K562 (cell line): ENCODE data around the gene PDZRN4. TPM values are rescaled to one million over a fixed set of nuclear protein-coding genes. Genes with fewer than 3 reads are reported as not detected.

Experiments used
- ATAC-seq: fragments of 200-7000 bp; cut with Tn5 transposase; 3 replicates; pipeline ENCODE4 v1.9.1; 2020; ENCODE audit warnings: moderate library complexity
- BruUV-seq: library from RNA; stranded (reverse); fragments of 400-500 nt; replicated peaks from 2 replicates; lab custom pipeline; 2021; lab: Mats Ljungman, UMichigan
- CTCF ChIA-PET: fragments of 300-600 bp; formaldehyde crosslinking; extraction: SDS; loops from one replicate; lab custom pipeline; 2021; ENCODE audit warnings: low intra/inter-chr PET ratio; lab: Yijun Ruan, JAX
- POLR2A ChIA-PET: fragments of 300-600, 350-650 bp; sonication (Branson Sonifier 250); formaldehyde crosslinking; extraction: SDS; loops from one replicate; lab custom pipeline; 2021; ENCODE audit warnings: antibody characterized with exemption, inconsistent platforms; lab: Yijun Ruan, JAX
- DNase-seq, 4 experiments: peaks; one replicate each; pipeline versions ENCODE4 v3.0.0 to v3.0.0-alpha.2; 2011 to 2018; ENCODE audit warnings: low spot score in 3 of 4, mixed read lengths in 3 of 4; ENCODE audit errors: extremely low read depth in 1 of 4
- FAIRE-seq: peaks from 2 replicates; lab custom pipeline; 2011; peaks lifted over from hg19 to GRCh38; lab: Jason Lieb, UNC
- H2AFZ ChIP-seq: 2 replicates; pipeline ENCODE4 v1.6.0; 2011; ENCODE audit warnings: low read depth, low read length, control low read depth, inconsistent platforms
- H3K27ac ChIP-seq: fragments of 200-600 bp; 3 replicates; pipeline ENCODE4 v1.8.0; 2011; ENCODE audit warnings: low read depth, mild to moderate bottlenecking, control low read depth, inconsistent platforms, low read length, moderate library complexity, mixed read lengths; ENCODE audit errors: extremely low read depth
- H3K27me3 ChIP-seq, 2 experiments: fragments of 300-600 bp in 1 of 2; 2 replicates in 1 of 2; 3 replicates in 1 of 2; pipeline versions ENCODE4 v1.6.0 to v1.8.0; 2011; ENCODE audit warnings: inconsistent platforms in 2 of 2, low read length in 2 of 2, mild to moderate bottlenecking in 1 of 2, mixed read lengths in 1 of 2, moderate library complexity in 1 of 2; ENCODE audit not compliant: control insufficient read depth in 2 of 2, insufficient read depth in 2 of 2
- H3K36me3 ChIP-seq: fragments of 300-600 bp; 3 replicates; pipeline ENCODE4 v1.8.0; 2011; ENCODE audit warnings: mild to moderate bottlenecking, low read length, inconsistent platforms; ENCODE audit not compliant: control insufficient read depth, insufficient read depth
- H3K4me1 ChIP-seq, 2 experiments: fragments of 200-600 bp in 1 of 2; replicated peaks in 1 of 2; 2 replicates in 1 of 2; 3 replicates in 1 of 2; pipeline versions ENCODE4 v1.5.1 to v1.8.0; 2011; ENCODE audit warnings: inconsistent platforms in 2 of 2, low read length in 2 of 2, mild to moderate bottlenecking in 1 of 2, mixed read lengths in 1 of 2, moderate library complexity in 1 of 2; ENCODE audit not compliant: control insufficient read depth in 2 of 2, insufficient read depth in 2 of 2
- H3K4me2 ChIP-seq: 2 replicates; pipeline ENCODE4 v1.6.1; 2011; ENCODE audit warnings: low read length, control low read depth, inconsistent platforms, mixed read lengths; ENCODE audit not compliant: insufficient read depth
- H3K4me3 ChIP-seq: fragments of 200-600 bp; sonication (generic), shearing (Covaris generic); 2 replicates; pipeline ENCODE4 v1.5.1; 2016; ENCODE audit warnings: control low read depth, inconsistent platforms
- H3K79me2 ChIP-seq: fragments of 200-600 bp; 3 replicates; pipeline ENCODE4 v1.8.0; 2011; ENCODE audit warnings: low read length, inconsistent platforms; ENCODE audit not compliant: control insufficient read depth, insufficient read depth
- H3K9ac ChIP-seq, 2 experiments: 2 replicates each; pipeline versions ENCODE4 v1.6.0 to v1.6.1; 2011; ENCODE audit warnings: low read depth in 2 of 2, low read length in 2 of 2, control low read depth in 1 of 2, inconsistent platforms in 1 of 2, mild to moderate bottlenecking in 1 of 2, mixed read lengths in 1 of 2; ENCODE audit not compliant: insufficient read depth in 1 of 2
- H3K9me1 ChIP-seq: one replicate; pipeline ENCODE4 v1.6.0; 2011; ENCODE audit warnings: inconsistent platforms, mild to moderate bottlenecking, low read length, moderate library complexity; ENCODE audit not compliant: control insufficient read depth, insufficient read depth
- H3K9me3 ChIP-seq: replicated peaks from 2 replicates; pipeline ENCODE4 v1.5.1; 2011; ENCODE audit warnings: low read depth, low read length, inconsistent platforms; ENCODE audit not compliant: control insufficient read depth, insufficient read depth
- H4K20me1 ChIP-seq: replicated peaks from 2 replicates; pipeline ENCODE4 v1.6.1; 2011; ENCODE audit warnings: low read length, inconsistent platforms, mixed read lengths; ENCODE audit not compliant: control insufficient read depth, insufficient read depth
- CEBPB ChIP-seq: fragments of 450-650 bp; IDR thresholded peaks from 2 replicates; pipeline ENCODE4 v1.6.1; 2016; ENCODE audit warnings: missing genetic modification characterization, missing compliant biosample characterization
- MEF2D ChIP-seq: conservative IDR thresholded peaks from 2 replicates; pipeline ENCODE4 v1.6.1; 2016; ENCODE audit warnings: low read depth, missing genetic modification characterization, missing compliant biosample characterization
- RBBP5 ChIP-seq: fragments of 200-600 bp; sonication (generic); IDR thresholded peaks from 2 replicates; pipeline ENCODE4 v1.6.1; 2012; ENCODE audit warnings: borderline replicate concordance, mild to moderate bottlenecking, low read length, control low read depth, inconsistent platforms; ENCODE audit not compliant: insufficient read depth, poor library complexity, severe bottlenecking
- RBM22 ChIP-seq: fragments of 200-400 bp; formaldehyde crosslinking; IDR thresholded peaks from 2 replicates; pipeline ENCODE4 v1.6.1; 2018; ENCODE audit warnings: low read length, low read depth; ENCODE audit not compliant: poor library complexity, severe bottlenecking
- YY1 ChIP-seq, 3 experiments: IDR thresholded peaks; 2 replicates each; pipeline ENCODE4 v1.6.1; 2011; ENCODE audit warnings: low read length in 2 of 3, mild to moderate bottlenecking in 2 of 3, moderate library complexity in 2 of 3, borderline replicate concordance in 1 of 3, control low read depth in 1 of 3, low read depth in 1 of 3; ENCODE audit not compliant: insufficient read depth in 3 of 3, insufficient replicate concordance in 2 of 3, control insufficient read depth in 1 of 3, insufficient read length in 1 of 3; ENCODE audit errors: extremely low read depth in 1 of 3
- ZFX ChIP-seq: sonication (generic); formaldehyde crosslinking; IDR thresholded peaks from 2 replicates; pipeline ENCODE4 v1.8.0; 2022; ENCODE audit warnings: mild to moderate bottlenecking, missing genetic modification reagents, moderate library complexity
- ZNF121 ChIP-seq: sonication (generic); formaldehyde crosslinking; conservative IDR thresholded peaks from 2 replicates; pipeline ENCODE4 v1.8.0; 2022; ENCODE audit warnings: missing genetic modification reagents
- ZNF232 ChIP-seq: sonication (generic); formaldehyde crosslinking; IDR thresholded peaks from 2 replicates; pipeline ENCODE4 v1.8.0; 2022; ENCODE audit warnings: mild to moderate bottlenecking, missing genetic modification reagents
- ZNF311 ChIP-seq: fragments of 250-450 bp; sonication (Bioruptor Pico); IDR thresholded peaks from 2 replicates; pipeline ENCODE4 v1.4.0; 2020; ENCODE audit warnings: mild to moderate bottlenecking, moderate library complexity
- WGBS: fragments of 100-300 bp; shearing (Covaris generic); methylation state at CpG from one replicate; pipeline ENCODE4 v1.1.6; 2016; ENCODE audit warnings: low coverage, mixed read lengths; ENCODE audit not compliant: insufficient coverage; ENCODE audit errors: missing lambda C conversion rate; 5-methylcytosine and 5-hydroxymethylcytosine counted together
- in situ Hi-C: fragments of 300-500 bp; cut with MboI; formaldehyde crosslinking; loops from 4 replicates; pipeline ENCODE4 v1.15.0; 2018; ENCODE audit warnings: inconsistent platforms, mixed read lengths
- intact Hi-C: fragments of 100-400 bp; cut with micrococcal nuclease; formaldehyde crosslinking; loops from 2 replicates; pipeline ENCODE4 v1.14.2; 2022
- polyA plus RNA-seq, 8 experiments: library from polyadenylated mRNA; depleted of rRNA in 4 of 8; stranded (reverse) in 5 of 8; unstranded in 3 of 8; fragments of >200 nt; fragmentation: Nextera tagmentation in 2 of 8; fragmentation: Illumina TruSeq in 1 of 8; extraction: Ambion mirVana in 2 of 8; extraction: Trizol in 1 of 8; gene quantifications; 2 replicates each; pipeline versions ENCODE4 v1.2.1 to v1.2.3, GENCODE V29; 2011 to 2014; ENCODE audit warnings: inconsistent platforms in 1 of 8, missing spikeins in 1 of 8
- total RNA-seq, 7 experiments: library from RNA; depleted of rRNA in 6 of 7; stranded (reverse); fragments of >200 nt in 6 of 7; fragmentation: Illumina TruSeq in 2 of 7; extraction: Trizol in 2 of 7; gene quantifications; 2 replicates each; pipeline versions ENCODE4 v1.2.1 to v1.2.3, GENCODE V29; 2011 to 2021; ENCODE audit warnings: low replicate concordance in 1 of 7
- TF ChIP-seq, protein P1 (sequence below): fragments of 450-650 bp; IDR thresholded peaks from 2 replicates; pipeline ENCODE4 v1.6.1; 2016; ENCODE audit warnings: antibody characterized with exemption

The PDZRN4 gene
- total and polyA plus RNA-seq, 9 of the 15 experiments (the other 6 are each of a cell fraction or from before 2014, with no cell fraction given), result not detected

DNA sequence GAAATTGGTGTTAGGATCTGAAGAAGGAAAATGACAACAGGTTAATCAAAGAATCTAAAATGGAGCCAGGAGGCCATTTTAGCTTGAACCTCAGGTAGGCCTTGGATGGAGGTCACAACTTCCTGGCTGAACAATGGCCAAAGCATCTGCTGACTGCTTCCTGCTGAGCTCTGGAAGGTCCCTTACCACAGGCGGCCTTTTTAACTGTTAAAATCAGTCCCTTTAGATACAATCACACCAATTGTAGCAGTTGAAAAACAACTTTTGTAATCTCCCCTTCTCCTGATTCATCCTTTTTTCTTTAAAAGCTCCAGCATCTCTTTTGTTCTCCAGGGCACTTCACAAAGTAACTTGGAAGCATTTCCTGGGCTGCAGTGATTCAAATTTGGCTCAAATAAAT lies 388.8 kb downstream of the PDZRN4 start (continued):
- no peak for TF ChIP-seq RBM22

DNA sequence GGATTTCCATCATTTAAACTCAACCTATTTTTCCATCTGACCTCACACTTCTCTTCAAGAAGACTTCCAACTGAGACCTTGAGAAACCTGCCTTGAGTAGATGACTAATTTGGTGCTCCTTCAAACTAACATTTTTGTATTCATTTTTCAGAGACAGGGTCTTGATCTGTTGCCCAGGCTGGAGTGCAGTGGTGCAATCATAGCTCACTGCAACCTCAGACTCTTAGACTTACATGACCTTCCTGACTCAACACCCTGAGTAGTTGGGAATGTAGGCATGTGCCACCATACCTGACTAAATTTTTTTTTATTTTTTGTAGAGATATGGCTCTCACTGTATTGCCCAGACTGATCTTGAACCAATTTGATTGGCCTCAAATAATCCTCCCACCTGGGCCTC lies 389.9 kb downstream of the PDZRN4 start:
- TF ChIP-seq RBBP5, result no peak
- no peak for TF ChIP-seq ZFX (CRISPR knock-in tag)
- Histone ChIP-seq H3K4me1 (no peaks in the 10 kb centered on the region), H3K9me1 (no peaks in the 10 kb centered on the region), H4K20me1 (no peaks in the 10 kb centered on the region), H3K79me2 (no peaks in the 10 kb centered on the region), H3K4me3 (no peak overlapping the region), H3K27me3 (no peaks in the 10 kb centered on the region), H3K36me3 (no peaks in the 10 kb centered on the region), H3K4me2 (no peak overlapping the region), H2AFZ (no peak overlapping the region), H3K27ac (no peak overlapping the region), H3K9me3 (no peaks in the 10 kb centered on the region), H3K9ac (no peak overlapping the region)
- FAIRE-seq (no peak), DNase-seq (no peak), ATAC-seq (no peak)
- in situ Hi-C loops, result no loop called here
- intact Hi-C loops, result no loop called here
- BruUV-seq, result no TSS peak
- ChIA-PET POLR2A (interaction anchor here (0.6 kb wide), 1 partner anchor 31 kb away, joined by 3 read pairs; no protein-coding TSS in a partner anchor), CTCF (no interaction called here)

DNA sequence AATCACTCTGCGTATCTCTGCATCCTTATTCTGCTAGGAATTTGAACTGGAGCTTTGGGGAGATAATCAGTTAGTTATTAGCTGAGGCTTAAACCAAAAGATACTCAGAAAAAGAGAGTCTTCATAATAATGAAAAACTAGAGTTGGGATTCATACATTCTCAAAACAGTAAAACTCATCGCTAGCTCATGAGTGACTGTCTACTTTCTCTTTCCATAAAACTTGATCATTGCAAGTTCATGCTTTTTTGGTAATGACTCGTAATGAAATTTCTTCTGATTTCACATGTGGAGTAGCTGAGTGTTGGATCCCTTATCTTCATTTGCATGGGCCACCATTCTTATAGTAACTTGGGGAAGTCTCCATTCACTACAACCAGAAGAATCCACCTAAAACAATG lies 397.7 kb downstream of the PDZRN4 start:
- H3K4me1 ChIP-seq, result no peaks in the 10 kb centered on the region
- POLR2A ChIA-PET, result no interaction called here
- H4K20me1 ChIP-seq, result no peaks in the 10 kb centered on the region
- H3K79me2 ChIP-seq, result no peaks in the 10 kb centered on the region
- no peaks in the 10 kb centered on the region for H3K9me1 ChIP-seq
- H3K27ac ChIP-seq, result no peak overlapping the region
- TF ChIP-seq CEBPB (tag) (no peak), MEF2D (tag) (no peak), ZNF121 (CRISPR knock-in tag) (no peak), ZNF232 (no peak), YY1 (IDR thresholded peaks at IDR 0.05; ENCODE audit: borderline replicate concordance in 1 of 3, control insufficient read depth in 1 of 3, extremely low read depth in 1 of 3, insufficient read depth in 3 of 3, insufficient read length in 1 of 3, insufficient replicate concordance in 2 of 3, low read depth in 1 of 3, low read length in 2 of 3) (no peak), ZNF311 (CRISPR knock-in tag) (no peak)
- TF ChIP-seq, protein P1, sequence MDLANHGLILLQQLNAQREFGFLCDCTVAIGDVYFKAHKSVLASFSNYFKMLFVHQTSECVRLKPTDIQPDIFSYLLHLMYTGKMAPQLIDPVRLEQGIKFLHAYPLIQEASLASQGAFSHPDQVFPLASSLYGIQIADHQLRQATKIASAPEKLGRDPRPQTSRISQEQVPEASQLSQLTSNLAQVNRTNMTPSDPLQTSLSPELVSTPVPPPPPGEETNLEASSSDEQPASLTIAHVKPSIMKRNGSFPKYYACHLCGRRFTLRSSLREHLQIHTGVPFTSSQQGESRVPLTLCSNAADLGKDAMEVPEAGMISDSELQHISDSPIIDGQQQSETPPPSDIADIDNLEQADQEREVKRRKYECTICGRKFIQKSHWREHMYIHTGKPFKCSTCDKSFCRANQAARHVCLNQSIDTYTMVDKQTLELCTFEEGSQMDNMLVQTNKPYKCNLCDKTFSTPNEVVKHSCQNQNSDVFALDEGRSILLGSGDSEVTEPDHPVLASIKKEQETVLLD, result no peak
- FAIRE-seq, result no peak
- CTCF ChIA-PET, result no interaction called here
- H2AFZ ChIP-seq, result no peak overlapping the region
- no peaks in the 10 kb centered on the region for H3K27me3 ChIP-seq
- no peaks in the 10 kb centered on the region for H3K9me3 ChIP-seq
- no peaks in the 10 kb centered on the region for H3K36me3 ChIP-seq
- WGBS, result 0% methylated on average over 3 of the region's 3 CpGs
- BruUV-seq, result no TSS peak
- no peak overlapping the region for H3K9ac ChIP-seq
- no peak overlapping the region for H3K4me3 ChIP-seq
- H3K4me2 ChIP-seq, result no peak overlapping the region
- in situ Hi-C loops (no loop called here), intact Hi-C loops (no loop called here)
- no peak for ATAC-seq
- DNase-seq, result no peak
